Left ventricle myocardium inferior (tissue), 1 donor: ENCODE results near the gene CHIC2. TPM values are rescaled to one million over a fixed set of nuclear protein-coding genes. Genes with fewer than 3 reads are reported as not detected.

Experiments
- DNase-seq: peaks from one replicate; pipeline ENCODE4 v3.0.0-alpha.2; 2020
- H3K27ac ChIP-seq: fragments of 200-600 bp; replicated peaks from 2 replicates; pipeline ENCODE4 v1.8.0; 2021
- H3K27me3 ChIP-seq: fragments of 200-600 bp; 2 replicates; pipeline ENCODE4 v1.8.0; 2021; ENCODE audit warnings: low read depth
- H3K36me3 ChIP-seq: fragments of 200-600 bp; 2 replicates; pipeline ENCODE4 v1.8.0; 2021
- H3K4me1 ChIP-seq: fragments of 200-600 bp; 2 replicates; pipeline ENCODE4 v1.8.0; 2021
- H3K4me3 ChIP-seq: fragments of 200-600 bp; 2 replicates; pipeline ENCODE4 v1.8.0; 2021; ENCODE audit warnings: mild to moderate bottlenecking, moderate library complexity
- H3K9me3 ChIP-seq: fragments of 200-600 bp; replicated peaks from 2 replicates; pipeline ENCODE4 v1.8.0; 2021
- intact Hi-C: fragments of 100-400 bp; cut with micrococcal nuclease; formaldehyde crosslinking; loops from one replicate; pipeline ENCODE4 v1.11.0; 2022
- total RNA-seq: library from RNA; stranded (reverse); fragmentation: NEBNext Ultra II Directional; extraction: Animal tissue kit (Norgen Biotek cat#: 25700); gene quantifications from one replicate; pipeline ENCODE4 v1.2.1, GENCODE V29; 2021
- TF ChIP-seq, protein P1 (sequence below): fragments of 200-600 bp; IDR thresholded peaks from 2 replicates; pipeline ENCODE4 v1.8.0; 2021; ENCODE audit warnings: antibody characterized with exemption, mild to moderate bottlenecking, borderline replicate concordance
- donor health status: DM: no; HTN: yes; CAD: no; lungs with severe emphysema.

Gene CHIC2
- total RNA-seq, 1 donor from 2014 or later, result 9.1 TPM

GRCh38 chr4:54014666-54015160 is 49.7 kb downstream of the CHIC2 start:
- intact Hi-C loops, result no loop called here

GRCh38 chr4:54011201-54011600 is 53.2 kb downstream of the CHIC2 start:
- Histone ChIP-seq H3K4me3 (no peak overlapping the region), H3K9me3 (no peaks in the 10 kb centered on the region), H3K36me3 (peaks cover 7% of the 10 kb centered on the region), H3K27ac (no peak overlapping the region), H3K4me1 (no peaks in the 10 kb centered on the region), H3K27me3 (no peaks in the 10 kb centered on the region)
- DNase-seq, result no peak
- intact Hi-C loops, result no loop called here
- TF ChIP-seq, protein P1, sequence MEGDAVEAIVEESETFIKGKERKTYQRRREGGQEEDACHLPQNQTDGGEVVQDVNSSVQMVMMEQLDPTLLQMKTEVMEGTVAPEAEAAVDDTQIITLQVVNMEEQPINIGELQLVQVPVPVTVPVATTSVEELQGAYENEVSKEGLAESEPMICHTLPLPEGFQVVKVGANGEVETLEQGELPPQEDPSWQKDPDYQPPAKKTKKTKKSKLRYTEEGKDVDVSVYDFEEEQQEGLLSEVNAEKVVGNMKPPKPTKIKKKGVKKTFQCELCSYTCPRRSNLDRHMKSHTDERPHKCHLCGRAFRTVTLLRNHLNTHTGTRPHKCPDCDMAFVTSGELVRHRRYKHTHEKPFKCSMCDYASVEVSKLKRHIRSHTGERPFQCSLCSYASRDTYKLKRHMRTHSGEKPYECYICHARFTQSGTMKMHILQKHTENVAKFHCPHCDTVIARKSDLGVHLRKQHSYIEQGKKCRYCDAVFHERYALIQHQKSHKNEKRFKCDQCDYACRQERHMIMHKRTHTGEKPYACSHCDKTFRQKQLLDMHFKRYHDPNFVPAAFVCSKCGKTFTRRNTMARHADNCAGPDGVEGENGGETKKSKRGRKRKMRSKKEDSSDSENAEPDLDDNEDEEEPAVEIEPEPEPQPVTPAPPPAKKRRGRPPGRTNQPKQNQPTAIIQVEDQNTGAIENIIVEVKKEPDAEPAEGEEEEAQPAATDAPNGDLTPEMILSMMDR, result no peak

More at GRCh38 chr4:54014666-54015160, 49.7 kb downstream of the CHIC2 start:
- no peaks in the 10 kb centered on the region for H3K9me3 ChIP-seq
- no peaks in the 10 kb centered on the region for H3K27me3 ChIP-seq
- TF ChIP-seq, protein P1, result no peak
- DNase-seq, result no peak
- no peak overlapping the region for H3K4me3 ChIP-seq
- H3K36me3 ChIP-seq, result peaks cover 7% of the 10 kb centered on the region
- H3K4me1 ChIP-seq, result no peaks in the 10 kb centered on the region
- no peak overlapping the region for H3K27ac ChIP-seq

DNA sequence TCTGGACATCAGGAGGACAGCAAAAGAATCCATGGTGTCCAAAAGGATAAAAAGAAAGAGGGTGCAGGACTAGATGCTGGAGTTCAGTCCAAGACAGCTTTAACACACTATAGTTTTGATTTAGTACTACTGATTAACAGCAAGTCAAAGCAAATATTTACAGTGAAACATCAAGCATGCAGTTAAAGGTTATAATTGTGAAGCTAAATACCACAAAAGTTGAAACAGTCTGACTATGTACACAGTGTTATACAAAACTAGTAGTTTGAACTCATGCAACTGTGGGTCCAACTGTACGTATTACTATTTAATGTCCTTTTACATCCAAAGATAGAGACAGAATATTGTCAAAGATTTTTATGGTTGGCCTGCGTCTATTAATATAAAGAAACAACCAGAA is 57.6 kb downstream of the CHIC2 start:
- intact Hi-C loops, result no loop called here
- Histone ChIP-seq H3K4me1 (peaks cover 6% of the 10 kb centered on the region), H3K27ac (no peak overlapping the region), H3K27me3 (no peaks in the 10 kb centered on the region), H3K36me3 (no peaks in the 10 kb centered on the region), H3K4me3 (no peak overlapping the region), H3K9me3 (no peaks in the 10 kb centered on the region)
- TF ChIP-seq, protein P1, result no peak
- DNase-seq, result no peak

DNA sequence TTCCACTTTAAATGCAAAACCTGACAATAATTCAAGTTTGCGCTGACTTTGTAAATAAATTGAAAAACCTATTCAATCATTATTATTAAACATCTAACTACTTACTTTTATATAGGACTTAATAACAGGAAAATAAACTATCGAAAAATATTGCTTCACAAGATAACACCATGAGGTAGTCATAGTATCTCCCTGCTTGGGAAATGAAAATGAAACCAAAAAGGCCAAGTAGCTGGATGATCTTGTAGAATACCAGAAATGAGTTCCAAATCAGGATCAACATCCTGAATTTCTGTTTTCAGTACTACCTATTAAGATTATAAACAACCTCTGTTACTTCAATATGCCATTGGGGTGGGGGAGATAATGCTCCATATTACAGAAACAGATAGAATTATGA is 58.9 kb downstream of the CHIC2 start:
- intact Hi-C loops, result no loop called here
- peaks cover 6% of the 10 kb centered on the region for H3K4me1 ChIP-seq
- no peaks in the 10 kb centered on the region for H3K36me3 ChIP-seq
- TF ChIP-seq, protein P1, result no peak
- peak overlapping the region; percentile 15 for H3K4me3 ChIP-seq
- peak overlapping the region; percentile 31 for H3K27ac ChIP-seq
- no peaks in the 10 kb centered on the region for H3K9me3 ChIP-seq
- DNase-seq, result no peak
- H3K27me3 ChIP-seq, result no peaks in the 10 kb centered on the region

DNA sequence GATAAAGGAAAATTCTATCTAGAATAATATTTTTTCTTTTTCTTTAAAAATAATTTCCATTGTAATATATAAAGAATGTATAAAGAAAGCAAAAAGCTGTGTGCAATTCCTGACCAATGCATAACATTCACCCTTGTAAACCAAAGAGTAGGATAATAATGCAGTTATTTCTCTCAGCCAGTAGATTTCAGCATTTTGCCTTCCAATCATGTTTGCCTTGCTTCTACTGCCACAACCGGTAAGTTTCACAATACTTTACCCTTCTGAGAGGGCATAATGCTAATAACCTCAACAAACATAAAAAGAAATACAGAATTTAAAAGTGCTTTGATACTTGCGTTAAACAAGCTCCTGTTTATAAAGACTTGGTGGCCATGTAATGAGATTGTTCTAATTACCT is 59.9 kb downstream of the CHIC2 start:
- DNase-seq, result no peak
- TF ChIP-seq, protein P1, result no peak
- Histone ChIP-seq H3K9me3 (no peaks in the 10 kb centered on the region), H3K27me3 (no peaks in the 10 kb centered on the region), H3K4me3 (no peak overlapping the region), H3K27ac (no peak overlapping the region), H3K36me3 (no peaks in the 10 kb centered on the region), H3K4me1 (peaks cover 6% of the 10 kb centered on the region)
- intact Hi-C loops, result no loop called here
